HG02840 (cell line): ENCODE data around the gene IQCE.
"Not testable (repeated sequence)": the region's sequence is repeated elsewhere in the genome, so short reads cannot be mapped to it uniquely, and the experiment has no call there.

Experiments
- ATAC-seq: cut with Tn5 transposase; IDR thresholded peaks from one replicate; pipeline ENCODE4 v1.9.1; 2021; ENCODE audit warnings: mild to moderate bottlenecking, moderate library complexity, moderate number of reproducible peaks; ENCODE audit not compliant: unreplicated experiment, low FRiP score

The IQCE gene

GRCh38 chr7:2532199-2532772 lies 26.5 kb upstream of the IQCE start:
- not testable (repeated sequence) for ATAC-seq

- not testable (repeated sequence) for ATAC-seq
These were observed 26.0 kb upstream of the IQCE start for GRCh38 chr7:2532816-2533215.

- ATAC-seq = not testable (repeated sequence)
These were observed 25.2 kb upstream of the IQCE start for GRCh38 chr7:2533566-2533965.

GRCh38 chr7:2534214-2534613 lies 24.6 kb upstream of the IQCE start:
- ATAC-seq = not testable (repeated sequence)

GRCh38 chr7:2535872-2536627 lies 22.7 kb upstream of the IQCE start:
- not testable (repeated sequence) for ATAC-seq

- no peak for ATAC-seq
These were observed 20.6 kb upstream of the IQCE start for GRCh38 chr7:2537981-2538851.

- ATAC-seq = no peak
These were observed 19.5 kb upstream of the IQCE start for GRCh38 chr7:2539031-2539911.

GRCh38 chr7:2540133-2540532 lies 18.6 kb upstream of the IQCE start:
- no peak for ATAC-seq

GRCh38 chr7:2540641-2541051 lies 18.1 kb upstream of the IQCE start:
- no peak for ATAC-seq

- no peak for ATAC-seq
These were observed 17.3 kb upstream of the IQCE start for GRCh38 chr7:2541291-2542010.

- no peak for ATAC-seq
These were observed 16.5 kb upstream of the IQCE start for GRCh38 chr7:2542011-2542915.

- ATAC-seq = no peak
These were observed 15.6 kb upstream of the IQCE start for GRCh38 chr7:2542916-2543871.

- ATAC-seq = no peak
These were observed 14.1 kb upstream of the IQCE start for GRCh38 chr7:2544541-2545188.

- no peak for ATAC-seq
These were observed 12.9 kb upstream of the IQCE start for GRCh38 chr7:2545746-2546425.

- ATAC-seq = no peak
These were observed 11.8 kb upstream of the IQCE start for GRCh38 chr7:2546776-2547586.

GRCh38 chr7:2551418-2551817 lies 7.4 kb upstream of the IQCE start:
- no peak for ATAC-seq
